ENCODE measurements around the gene TAF6L.
"Not testable (repeated sequence)": the region's sequence is repeated elsewhere in the genome, so short reads cannot be mapped to it uniquely, and the experiment has no call there.

The TAF6L gene, protein sequence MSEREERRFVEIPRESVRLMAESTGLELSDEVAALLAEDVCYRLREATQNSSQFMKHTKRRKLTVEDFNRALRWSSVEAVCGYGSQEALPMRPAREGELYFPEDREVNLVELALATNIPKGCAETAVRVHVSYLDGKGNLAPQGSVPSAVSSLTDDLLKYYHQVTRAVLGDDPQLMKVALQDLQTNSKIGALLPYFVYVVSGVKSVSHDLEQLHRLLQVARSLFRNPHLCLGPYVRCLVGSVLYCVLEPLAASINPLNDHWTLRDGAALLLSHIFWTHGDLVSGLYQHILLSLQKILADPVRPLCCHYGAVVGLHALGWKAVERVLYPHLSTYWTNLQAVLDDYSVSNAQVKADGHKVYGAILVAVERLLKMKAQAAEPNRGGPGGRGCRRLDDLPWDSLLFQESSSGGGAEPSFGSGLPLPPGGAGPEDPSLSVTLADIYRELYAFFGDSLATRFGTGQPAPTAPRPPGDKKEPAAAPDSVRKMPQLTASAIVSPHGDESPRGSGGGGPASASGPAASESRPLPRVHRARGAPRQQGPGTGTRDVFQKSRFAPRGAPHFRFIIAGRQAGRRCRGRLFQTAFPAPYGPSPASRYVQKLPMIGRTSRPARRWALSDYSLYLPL
- 25.2 to 37.6 (median 33.4) reads per million in 4 experiments for total RNA-seq

DNA sequence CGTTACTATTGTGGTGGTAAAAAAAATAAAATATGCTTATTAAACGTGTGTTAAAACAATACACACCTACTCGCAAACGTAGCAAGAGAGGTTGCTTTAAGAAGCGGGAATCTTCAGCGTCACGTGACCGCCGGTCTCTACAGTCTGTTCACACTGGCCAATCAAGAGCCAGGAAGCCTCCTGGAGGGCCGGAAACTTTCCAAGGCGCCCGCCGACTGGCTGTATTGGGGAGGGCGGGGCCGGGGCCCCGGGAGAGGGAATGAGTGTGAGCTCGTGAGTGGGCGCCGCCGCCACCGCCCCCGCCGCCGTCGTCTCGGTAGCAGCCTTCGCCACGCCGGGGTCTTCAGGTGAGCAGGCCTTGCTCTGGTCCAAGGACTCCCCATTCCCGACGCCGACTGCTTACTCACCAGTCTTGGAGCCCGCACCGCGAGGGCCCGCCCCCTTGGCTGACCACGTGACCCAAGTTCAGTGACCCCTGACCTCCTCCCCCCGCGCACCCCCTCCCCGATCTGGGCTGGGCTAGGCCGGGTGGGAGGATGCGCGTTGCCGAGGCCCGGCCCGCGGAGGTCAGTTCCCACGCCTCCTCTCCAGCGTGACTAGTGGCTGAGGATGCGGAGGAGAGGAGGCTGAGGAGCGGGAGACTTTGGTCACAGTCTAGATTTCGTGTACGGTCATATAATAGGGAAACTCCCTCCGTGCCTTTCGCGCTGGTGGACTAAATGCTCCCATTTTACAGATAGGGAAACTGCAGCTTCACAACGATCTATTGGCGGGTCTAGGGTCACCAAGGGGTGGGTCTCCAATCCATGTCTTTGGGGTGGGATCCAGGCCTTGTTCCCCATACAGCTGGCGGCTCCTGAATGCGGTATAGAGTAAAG is at the start of gene TAF6L:
Gene TAF6L (plus strand): TSS at position 253 of the 878 bp plus-strand sequence. CDS start 4,388 bp downstream, outside the sequence.
- DNase-seq, result peak; percentile 89

GRCh38 chr11:62721994-62722393 is 49.2 kb upstream of the TAF6L start:
- no peak for DNase-seq

DNA sequence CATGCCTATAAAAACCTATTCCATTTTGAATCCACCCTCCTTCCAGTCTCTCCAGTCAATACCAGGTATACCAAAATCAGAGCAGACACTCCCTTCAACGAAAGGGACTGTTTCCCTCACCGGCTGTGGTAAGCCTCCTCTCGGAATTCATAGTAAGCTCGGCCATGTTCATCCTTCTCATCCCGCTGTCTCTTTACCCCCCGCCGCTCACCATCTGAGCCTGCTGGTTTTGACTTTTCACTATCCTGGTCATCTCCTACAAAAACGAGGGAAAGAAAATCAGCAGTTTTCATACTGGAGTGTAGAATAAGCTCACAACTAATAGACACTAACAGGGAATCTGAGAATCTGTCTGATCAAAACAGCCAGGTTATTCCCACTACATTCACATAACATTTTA is 47.0 kb upstream of the TAF6L start:
- DNase-seq, result no peak

GRCh38 chr11:62725646-62726045 is 45.5 kb upstream of the TAF6L start:
- no peak for DNase-seq

GRCh38 chr11:62726156-62726914 is 44.9 kb upstream of the TAF6L start:
- no peak for DNase-seq

DNA sequence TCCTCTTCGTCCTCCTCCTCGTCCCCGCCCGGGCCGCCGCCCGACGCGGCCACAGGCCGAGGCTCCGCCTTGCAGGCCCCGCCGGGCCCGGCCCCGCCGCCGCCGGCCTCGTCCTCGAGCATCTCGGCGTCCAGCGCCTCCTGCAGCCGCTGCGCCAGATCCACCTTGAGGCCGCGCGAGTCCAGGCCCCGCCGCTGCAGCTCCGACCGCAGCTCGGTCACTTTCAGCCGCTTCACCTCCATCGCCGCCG is 44.4 kb upstream of the TAF6L start:
- DNase-seq, result no peak

DNA sequence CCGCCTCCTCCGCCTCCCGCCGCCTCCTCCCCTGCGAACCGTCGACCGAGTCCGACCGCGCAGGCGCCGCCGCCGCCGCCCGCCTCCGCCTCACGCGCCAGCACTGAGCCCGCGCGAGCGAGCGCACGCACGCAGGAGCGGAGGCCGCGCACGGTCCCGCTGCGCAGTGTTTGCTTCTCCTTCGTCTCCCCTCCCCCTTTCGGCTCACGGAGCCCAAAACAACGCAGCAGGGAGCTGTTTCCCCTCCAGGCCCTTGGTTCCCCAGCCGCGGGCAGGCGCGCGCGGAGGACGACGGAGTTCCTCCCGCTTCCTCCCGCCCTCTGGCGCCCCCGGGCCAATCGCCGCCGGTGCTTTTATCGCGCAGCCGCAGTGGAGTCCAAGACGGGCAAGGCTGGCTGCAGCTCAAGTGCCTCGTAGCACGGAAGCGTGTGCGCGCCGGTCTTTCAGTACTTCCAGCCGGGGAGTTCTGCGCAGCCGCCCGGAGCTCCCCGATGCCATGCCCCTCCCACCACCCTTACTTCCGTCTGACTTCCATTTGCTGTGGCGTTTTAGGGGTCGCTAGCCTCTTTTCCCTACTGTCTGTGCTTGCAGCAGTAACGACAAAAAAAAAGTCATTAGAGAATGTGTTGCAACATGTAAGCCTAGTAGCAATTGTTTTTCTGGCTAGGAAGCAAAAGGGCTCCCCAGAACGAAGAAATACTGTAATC is 43.9 kb upstream of the TAF6L start, which contains the start of gene HNRNPUL2:
Gene HNRNPUL2 (minus strand): TSS at position 293 of the 707 bp plus-strand sequence. CDS start 301 bp downstream, outside the sequence.
- DNase-seq, result peak; percentile 97

GRCh38 chr11:62727872-62728170 is 43.4 kb upstream of the TAF6L start:
- peak; percentile 78 for DNase-seq

DNA sequence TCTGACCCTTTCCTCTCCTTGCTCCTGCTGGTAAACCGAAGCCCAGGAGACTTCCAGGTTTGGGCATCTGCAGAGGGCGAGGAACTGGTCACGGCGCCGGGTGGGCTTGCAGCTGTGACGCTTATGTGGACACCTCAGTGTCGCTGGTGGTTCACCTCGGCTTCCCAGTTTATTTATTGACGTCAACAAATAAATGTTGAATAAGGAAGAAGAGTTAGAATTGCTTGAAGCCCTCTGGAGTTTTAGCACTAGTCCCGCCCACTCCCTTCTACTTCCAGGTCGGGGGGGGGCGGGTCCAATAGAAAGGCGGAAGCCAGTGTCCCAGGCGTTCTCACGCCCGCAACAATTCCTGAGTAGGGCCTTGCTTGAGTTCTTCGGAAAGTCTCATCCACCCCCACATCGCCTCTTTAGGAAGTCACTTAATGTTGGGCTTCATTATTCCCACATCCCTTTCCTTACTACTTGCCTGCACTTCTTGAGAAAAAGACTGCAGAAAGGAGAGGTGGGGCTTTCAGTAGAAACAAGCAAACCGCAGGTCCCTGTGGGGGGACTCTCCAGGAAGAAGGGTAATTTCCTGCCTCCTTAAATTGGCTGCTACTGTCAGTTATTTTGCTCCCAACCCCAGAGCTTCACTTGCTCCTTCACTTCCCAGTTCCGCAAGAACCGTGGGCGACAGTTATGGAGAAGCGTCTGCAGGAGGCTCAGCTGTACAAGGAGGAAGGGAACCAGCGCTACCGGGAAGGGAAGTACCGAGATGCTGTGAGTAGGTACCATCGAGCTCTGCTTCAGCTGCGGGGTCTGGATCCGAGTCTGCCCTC is 42.8 kb upstream of the TAF6L start, which contains the start of gene TTC9C:
Gene TTC9C (plus strand): TSS at position 316 of the 818 bp plus-strand sequence. CDS start 363 bp downstream, at position 679.
- DNase-seq, result peak; percentile 75

GRCh38 chr11:62730076-62730475 is 41.1 kb upstream of the TAF6L start:
- not testable (repeated sequence) for DNase-seq

DNA sequence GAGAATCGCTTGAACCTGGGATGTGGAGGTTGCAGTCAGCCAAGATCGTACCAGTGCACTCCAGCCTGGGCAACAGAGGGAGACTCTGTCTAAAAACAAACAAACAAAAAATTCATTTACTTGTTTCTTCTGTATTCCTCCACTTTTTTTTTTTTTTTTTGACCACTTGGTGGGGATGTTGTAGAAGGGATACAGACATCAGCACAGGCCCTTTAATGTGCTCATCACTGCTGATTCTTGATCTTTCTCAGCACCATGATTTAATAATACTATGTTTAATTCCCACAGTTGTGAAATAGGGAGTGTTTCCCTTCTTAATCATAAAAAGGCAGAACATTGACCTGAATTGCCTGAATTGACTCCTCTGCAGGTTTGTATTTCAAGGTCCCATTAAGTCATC is 38.4 kb upstream of the TAF6L start:
- no peak for DNase-seq

- no peak for DNase-seq
Measured at GRCh38 chr11:62737196-62737595, 34.0 kb upstream of the TAF6L start.

DNA sequence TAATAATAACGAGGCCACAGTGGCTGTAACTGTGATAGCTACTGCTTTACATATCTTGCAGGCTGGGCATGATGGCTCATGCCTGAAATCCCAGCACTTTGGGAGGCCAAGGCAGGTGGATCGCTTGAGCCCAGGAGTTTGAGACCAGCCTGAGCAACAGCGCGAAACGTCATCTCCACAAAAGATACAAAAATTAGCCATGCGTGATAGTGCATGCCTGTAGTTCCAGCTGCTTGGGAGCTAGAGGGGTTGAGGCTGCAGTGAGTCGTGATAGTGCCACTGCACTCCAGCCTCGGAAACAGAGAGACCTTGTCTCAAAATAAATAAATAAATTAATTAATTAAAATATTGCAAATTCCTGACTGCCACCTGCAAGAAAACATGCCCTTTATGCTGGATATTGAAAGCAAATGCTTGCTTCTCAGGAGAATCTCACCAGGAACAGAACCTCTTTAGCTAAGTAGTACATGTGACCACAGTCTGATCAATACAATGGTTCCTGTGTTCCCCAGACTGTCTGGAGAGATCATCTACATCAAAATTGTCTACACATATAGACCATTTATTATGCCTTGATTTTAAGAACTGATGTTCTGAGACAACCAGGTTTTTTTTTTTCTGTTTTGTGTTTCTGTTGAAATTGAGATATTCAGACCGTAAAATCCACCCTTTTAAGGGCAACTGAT is 23.6 kb upstream of the TAF6L start:
- no peak for DNase-seq

- not testable (repeated sequence) for DNase-seq
Measured at GRCh38 chr11:62749931-62750330, 21.3 kb upstream of the TAF6L start.

- DNase-seq, result no peak
Measured at GRCh38 chr11:62752177-62752785, 18.9 kb upstream of the TAF6L start.

GRCh38 chr11:62752994-62753735 is 18.0 kb upstream of the TAF6L start:
- no peak for DNase-seq

DNA sequence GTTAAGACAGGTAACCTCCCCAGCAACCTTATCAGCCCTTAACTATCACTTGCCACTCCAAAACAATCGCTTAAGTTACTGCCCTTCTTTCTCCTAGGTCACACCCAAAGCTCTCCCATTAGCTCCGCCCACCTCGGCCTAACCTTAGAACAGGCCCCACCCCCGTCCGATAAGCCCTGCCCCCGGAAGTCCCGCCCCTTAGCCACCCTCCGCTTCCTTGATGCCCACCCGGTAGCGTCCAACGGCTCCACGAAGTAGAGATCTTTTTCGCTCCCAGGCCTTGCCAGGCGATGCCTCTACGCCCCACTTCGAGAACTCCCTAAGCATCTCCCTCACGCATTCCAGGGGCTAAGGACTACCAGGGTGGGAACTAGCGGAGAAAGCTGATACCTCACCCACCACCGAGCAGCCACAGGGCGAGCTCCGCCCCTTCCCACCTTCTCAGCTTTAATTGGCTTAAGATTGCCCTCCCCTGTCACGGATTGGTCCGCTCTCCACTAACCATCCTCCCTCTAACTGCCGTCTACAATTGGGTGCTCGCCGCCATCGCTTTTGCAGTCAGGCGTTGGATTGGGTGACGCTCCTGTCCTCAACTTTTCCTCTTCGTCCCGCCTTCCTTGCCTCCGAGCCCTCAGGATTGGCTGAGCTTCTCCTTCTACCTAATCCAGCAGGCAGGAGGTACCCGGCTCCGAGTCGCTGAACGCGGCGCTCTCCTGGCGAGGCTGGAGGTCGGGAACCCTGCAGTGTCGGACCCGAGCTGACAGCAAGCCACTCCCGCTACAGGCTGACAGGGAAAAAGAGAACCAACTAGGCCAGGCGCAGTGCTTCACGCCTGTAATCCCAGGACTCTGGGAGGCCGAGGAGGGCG is 17.2 kb upstream of the TAF6L start, which contains the start of gene ZBTB3:
Gene ZBTB3 (minus strand): TSS at position 425 of the 868 bp plus-strand sequence. CDS start 496 bp downstream, outside the sequence.
- peak; percentile 91 for DNase-seq

DNA sequence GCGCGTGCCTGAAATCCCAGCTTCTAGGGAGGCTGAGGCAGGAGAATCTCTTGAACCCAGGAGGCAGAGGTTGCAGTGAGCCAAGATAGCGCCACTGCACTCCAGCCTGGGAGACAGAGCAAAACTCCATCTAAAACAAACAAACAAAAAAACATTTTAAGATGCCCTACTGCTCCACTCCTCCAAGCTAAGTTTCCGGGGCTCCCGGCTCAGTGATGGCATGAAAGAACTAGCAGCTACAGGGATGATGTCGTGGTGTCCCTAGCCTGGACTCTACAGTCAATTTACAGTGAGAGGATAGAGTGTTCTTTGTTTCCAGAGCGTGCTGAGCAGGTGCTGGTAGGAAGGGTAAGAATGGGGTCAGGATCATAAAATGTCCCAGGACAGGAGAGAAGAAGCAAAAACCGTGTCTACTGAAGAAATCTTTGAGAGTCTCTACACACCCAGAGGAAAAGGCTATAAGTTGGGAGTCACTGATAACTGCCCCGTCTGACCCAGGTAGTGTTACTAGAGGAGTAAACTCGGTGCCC is 16.0 kb upstream of the TAF6L start:
- DNase-seq, result no peak

All from effector CD8-positive, alpha-beta T cell (primary cell).